HAP-1 (cell line): Measurements from ENCODE around the gene PRPF6.

Experiments
- DNase-seq, 2 experiments: peaks; one replicate each; pipeline ENCODE4 v3.0.0-alpha.2; 2016 to 2020; ENCODE audit warnings: low spot score in 2 of 2
- H3K27me3 ChIP-seq: fragments of 250-450 bp; sonication (Bioruptor Pico); 2 replicates; pipeline ENCODE4 v1.5.1; 2020; ENCODE audit warnings: low read depth, mild to moderate bottlenecking, moderate library complexity
- H3K36me3 ChIP-seq: fragments of 250-450 bp; sonication (Bioruptor Pico); replicated peaks from 2 replicates; pipeline ENCODE4 v1.5.1; 2020; ENCODE audit warnings: mild to moderate bottlenecking
- H3K4me1 ChIP-seq: fragments of 250-450 bp; sonication (Bioruptor Pico); 2 replicates; pipeline ENCODE4 v1.5.1; 2020; ENCODE audit warnings: mild to moderate bottlenecking
- H3K4me3 ChIP-seq: fragments of 250-450 bp; sonication (Bioruptor Pico); 2 replicates; pipeline ENCODE4 v1.5.1; 2020; ENCODE audit warnings: mild to moderate bottlenecking, moderate library complexity
- H3K9me3 ChIP-seq: fragments of 250-450 bp; sonication (Bioruptor Pico); 2 replicates; pipeline ENCODE4 v1.5.1; 2020; ENCODE audit warnings: mild to moderate bottlenecking, moderate library complexity
- in situ Hi-C: fragments of 300-500 bp; cut with MboI; formaldehyde crosslinking; loops from 3 replicates; pipeline ENCODE4 v1.14.3; 2020; ENCODE audit warnings: low sequenced_read_pairs, inconsistent platforms, mixed read lengths

PRPF6 gene

DNA sequence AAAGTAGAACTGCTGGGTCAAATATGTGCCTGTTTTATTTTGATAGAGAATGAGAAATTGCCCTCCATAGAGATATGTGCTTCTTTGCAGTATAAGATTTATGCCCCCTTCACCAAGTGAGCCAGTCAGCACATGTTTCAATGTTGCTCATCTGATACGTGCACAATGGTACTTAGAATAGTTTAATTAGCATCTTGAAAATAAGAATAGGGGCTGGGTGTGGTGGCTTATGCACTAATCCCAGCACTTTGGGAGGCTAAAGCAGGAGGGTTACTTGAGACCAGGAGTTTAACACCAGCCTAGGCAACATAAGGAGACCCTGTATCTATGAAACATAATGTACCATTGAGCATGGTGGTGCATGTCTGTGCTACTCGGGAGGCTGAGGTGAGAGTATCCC is 34.7 kb downstream of the PRPF6 start:
- no peaks in the 10 kb centered on the region for H3K27me3 ChIP-seq
- no peaks in the 10 kb centered on the region for H3K9me3 ChIP-seq
- in situ Hi-C loops, result no loop called here
- DNase-seq, result peak; percentile 50 to 75
- no peak overlapping the region for H3K4me3 ChIP-seq
- H3K36me3 ChIP-seq, result peaks cover 61% of the 10 kb centered on the region
- peaks cover 5% of the 10 kb centered on the region; the same call in 1 of the 2 replicates for H3K4me1 ChIP-seq

DNA sequence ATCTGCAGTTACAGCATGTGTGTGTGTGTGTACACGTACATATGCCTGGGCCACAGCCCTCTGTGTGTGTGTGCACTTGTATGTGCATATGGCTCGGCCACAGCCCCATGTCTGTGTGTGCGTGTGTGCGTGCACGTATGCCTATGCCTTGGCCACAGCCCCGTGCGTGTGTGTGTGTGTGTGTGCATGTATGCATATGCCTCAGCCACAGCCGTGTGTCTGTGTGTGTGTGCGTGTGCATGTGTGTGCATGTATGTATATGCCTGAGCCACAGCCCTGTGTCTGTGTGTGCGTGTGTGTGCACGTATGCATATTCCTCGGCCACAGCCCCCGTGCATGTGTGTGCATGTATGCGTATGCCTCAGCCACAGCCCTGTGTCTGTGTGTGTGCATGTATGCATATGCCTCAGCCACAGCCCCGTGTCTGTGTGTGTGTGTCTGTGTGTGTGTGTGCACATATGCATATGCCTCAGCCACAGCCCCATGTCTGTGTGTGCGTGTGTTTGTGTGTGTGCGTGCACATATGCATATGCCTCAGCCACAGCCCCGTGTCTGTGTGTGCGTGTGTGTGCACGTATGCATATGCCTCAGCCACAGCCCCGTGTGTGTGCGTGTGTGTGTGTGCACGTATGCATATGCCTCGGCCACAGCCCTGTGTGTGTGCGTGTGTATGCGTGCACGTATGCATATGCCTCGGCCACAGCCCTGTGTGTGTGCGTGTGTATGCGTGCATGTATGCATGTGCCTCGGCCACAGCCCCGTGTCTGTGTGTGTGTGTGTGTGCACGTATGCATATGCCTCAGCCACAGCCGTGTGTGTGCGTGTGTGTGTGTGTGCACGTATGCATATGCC is 40.4 kb downstream of the PRPF6 start:
- H3K9me3 ChIP-seq, result no peaks in the 10 kb centered on the region
- no peak overlapping the region for H3K4me3 ChIP-seq
- no peak for DNase-seq
- in situ Hi-C loops, result no loop called here
- H3K36me3 ChIP-seq, result peaks cover 78% of the 10 kb centered on the region
- no peaks in the 10 kb centered on the region for H3K27me3 ChIP-seq
- H3K4me1 ChIP-seq, result no peaks in the 10 kb centered on the region

DNA sequence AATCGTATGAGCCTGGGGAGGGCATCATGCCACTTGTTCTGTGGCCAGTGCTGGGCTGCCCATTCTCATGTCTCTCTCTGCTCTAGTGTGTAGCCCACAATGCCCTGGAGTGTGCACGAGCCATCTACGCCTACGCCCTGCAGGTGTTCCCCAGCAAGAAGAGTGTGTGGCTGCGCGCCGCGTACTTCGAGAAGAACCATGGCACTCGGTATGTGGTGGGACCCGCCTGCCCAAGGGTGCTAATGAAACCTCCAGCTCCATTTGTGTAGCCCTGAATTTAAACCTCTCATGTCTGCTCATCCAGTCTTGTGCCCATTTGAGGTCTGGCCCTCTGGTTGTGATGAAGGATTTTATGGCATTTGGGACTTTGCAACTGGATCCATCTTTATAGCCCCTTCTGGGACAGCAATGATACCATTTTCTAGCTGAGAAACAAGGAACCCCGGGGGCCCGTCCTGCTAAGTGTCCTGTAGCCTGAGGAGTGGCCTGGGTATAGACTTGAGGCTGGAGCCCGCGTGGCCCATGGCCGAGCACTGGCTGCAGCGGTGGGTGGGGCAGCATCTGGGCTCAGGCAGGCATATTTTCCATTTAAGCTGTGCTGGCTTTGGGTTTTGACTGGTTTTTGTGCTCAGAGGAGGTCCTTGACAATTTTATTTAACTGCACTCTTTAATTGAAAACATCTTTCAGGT is 41.9 kb downstream of the PRPF6 start:
- no peak for DNase-seq
- in situ Hi-C loops, result no loop called here

DNA sequence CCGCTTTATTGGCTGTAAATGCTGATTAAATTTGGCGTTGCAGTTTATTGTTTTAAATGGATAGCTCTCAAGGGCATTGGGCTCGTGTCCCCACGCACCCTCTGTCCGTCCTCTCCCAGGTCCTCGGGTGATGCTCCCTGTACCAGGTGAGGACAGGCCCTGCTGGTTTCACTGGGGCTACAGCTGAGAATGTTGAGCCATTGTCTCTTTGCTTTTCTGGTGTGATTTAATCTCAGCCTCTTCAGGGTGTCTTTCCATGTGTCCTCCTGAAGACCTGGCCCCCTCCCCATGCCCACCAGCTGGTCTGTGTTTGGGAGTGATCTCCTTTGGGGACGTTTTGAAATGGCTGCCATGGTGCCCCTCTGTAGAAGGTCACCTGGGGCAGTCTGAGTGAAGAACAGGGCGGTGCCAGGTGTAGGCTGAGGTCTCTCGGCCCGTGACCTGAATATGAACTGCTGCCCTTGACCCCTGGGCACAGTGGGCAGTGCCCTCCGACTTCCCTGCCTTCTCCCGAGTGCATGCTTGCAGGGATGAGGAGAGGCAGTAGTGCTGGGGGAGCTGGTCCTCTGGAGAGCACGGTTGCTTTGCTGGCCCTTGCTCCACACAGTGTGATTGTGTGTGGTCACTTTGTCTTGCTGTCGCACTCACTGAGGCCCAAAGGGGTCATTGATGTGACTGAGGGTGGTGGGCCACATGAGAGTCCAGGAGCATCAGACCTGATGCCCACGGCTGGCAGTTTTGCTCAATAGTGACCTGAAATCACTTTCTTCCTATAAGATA is 42.6 kb downstream of the PRPF6 start:
- Histone ChIP-seq H3K27me3 (no peaks in the 10 kb centered on the region), H3K36me3 (peaks cover 83% of the 10 kb centered on the region), H3K4me1 (no peaks in the 10 kb centered on the region), H3K4me3 (no peak overlapping the region), H3K9me3 (no peaks in the 10 kb centered on the region)
- DNase-seq, result no peak
- in situ Hi-C loops, result no loop called here

More for the DNA sequence above, 41.9 kb downstream of the PRPF6 start:
- no peak overlapping the region for H3K4me3 ChIP-seq
- no peaks in the 10 kb centered on the region for H3K27me3 ChIP-seq
- peaks cover 82% of the 10 kb centered on the region for H3K36me3 ChIP-seq
- no peaks in the 10 kb centered on the region for H3K4me1 ChIP-seq
- H3K9me3 ChIP-seq, result no peaks in the 10 kb centered on the region

DNA sequence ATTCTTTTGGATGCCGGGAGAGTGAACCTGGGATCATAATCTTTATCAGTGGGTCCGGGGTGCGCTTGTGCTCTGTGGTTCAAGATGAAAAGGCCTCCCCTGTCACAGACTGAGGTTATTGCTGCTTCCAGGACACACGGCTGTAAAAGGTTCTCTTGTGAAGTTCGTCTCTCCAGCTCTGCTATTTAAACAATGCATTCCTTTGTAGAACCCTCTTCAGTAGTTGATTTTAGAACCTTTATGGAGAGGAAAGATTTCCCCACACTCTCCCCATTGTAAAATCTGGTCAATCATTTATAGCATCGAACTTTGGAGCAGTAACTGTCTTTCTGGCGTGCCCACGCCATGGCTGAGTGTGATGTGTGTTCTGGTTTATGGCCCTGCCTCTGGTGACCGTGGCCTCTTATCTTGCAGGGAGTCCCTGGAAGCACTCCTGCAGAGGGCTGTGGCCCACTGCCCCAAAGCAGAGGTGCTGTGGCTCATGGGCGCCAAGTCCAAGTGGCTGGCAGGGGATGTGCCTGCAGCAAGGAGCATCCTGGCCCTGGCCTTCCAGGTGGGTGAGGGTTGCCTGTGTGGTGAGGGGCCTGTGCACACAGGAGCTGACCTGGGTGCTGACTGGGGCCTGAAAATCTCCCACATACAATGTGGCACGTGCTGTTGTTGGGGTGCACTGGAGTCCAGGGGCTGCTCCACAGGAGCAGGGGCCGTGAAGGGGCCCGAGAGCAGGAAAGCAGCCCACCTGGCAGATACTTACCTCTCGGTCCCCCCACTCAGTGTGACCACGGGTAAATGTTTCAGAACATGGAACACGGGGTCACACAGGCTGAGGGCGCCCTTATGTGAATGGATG is 43.4 kb downstream of the PRPF6 start:
- no peak for DNase-seq
- in situ Hi-C loops, result no loop called here
- peaks cover 84% of the 10 kb centered on the region for H3K36me3 ChIP-seq
- no peaks in the 10 kb centered on the region for H3K27me3 ChIP-seq
- no peaks in the 10 kb centered on the region for H3K9me3 ChIP-seq
- no peak overlapping the region for H3K4me3 ChIP-seq
- H3K4me1 ChIP-seq, result no peaks in the 10 kb centered on the region

DNA sequence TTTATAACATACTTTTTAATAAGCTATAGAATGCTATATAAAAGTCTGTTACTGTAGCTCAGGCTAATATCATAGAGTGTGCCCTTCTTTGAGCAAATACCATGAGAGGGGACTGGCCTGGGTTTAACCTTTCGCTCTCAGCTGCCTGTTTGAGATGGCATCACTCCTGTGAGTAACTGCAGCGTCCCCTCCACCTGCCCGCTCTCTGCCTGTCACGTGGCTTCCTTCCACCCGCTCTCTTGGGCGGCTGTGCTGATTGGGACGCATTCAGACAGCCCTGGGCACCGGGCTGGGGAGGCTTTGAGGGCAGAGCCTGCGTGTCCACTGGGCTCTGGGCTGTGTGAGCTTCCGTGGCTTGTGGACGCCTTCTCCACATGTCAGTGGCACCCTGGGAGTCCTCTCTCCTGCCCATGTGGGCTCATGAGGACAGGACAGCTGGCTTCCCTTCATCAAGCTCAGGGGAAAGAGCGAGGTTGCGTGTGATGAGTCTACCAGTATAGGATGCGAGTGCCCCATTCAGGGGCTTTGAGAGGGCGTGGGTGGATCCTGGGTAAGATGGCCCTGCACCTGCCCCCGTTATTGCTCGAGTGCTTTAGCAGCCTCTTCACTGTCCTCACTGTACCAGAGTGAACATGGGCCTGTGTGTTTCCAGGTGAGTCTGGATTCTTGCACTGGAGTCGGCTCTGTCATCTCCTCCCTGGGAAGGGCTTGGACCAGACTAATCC is 44.3 kb downstream of the PRPF6 start:
- Histone ChIP-seq H3K4me1 (no peaks in the 10 kb centered on the region), H3K4me3 (no peak overlapping the region), H3K36me3 (peaks cover 83% of the 10 kb centered on the region), H3K27me3 (no peaks in the 10 kb centered on the region), H3K9me3 (no peaks in the 10 kb centered on the region)
- no peak for DNase-seq
- in situ Hi-C loops, result no loop called here

DNA sequence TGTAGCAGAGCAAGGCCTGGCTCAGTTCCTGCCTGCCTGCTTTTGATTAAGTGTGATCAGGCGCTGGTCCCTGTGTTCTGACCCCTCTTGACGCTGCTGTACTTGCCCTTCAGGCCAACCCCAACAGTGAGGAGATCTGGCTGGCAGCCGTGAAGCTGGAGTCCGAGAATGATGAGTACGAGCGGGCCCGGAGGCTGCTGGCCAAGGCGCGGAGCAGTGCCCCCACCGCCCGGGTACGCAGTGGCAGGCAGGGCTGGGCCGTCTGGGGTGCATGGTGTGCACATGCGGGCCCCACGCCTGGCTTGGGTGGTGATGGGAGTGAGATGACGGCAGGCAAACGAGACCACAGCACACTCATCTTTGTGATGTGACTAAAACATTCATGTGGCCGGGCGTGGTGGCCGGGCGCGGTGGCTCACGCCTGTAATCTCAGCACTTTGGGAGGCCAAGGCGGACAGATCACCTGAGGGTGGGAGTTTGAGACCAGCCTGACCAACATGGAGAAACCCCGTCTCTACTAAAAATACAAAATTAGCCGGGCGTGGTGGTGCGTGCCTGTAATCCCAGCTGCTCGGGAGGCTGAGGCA is 45.0 kb downstream of the PRPF6 start:
- Histone ChIP-seq H3K4me3 (no peak overlapping the region), H3K9me3 (no peaks in the 10 kb centered on the region), H3K36me3 (peaks cover 85% of the 10 kb centered on the region), H3K4me1 (no peaks in the 10 kb centered on the region), H3K27me3 (no peaks in the 10 kb centered on the region)
- DNase-seq, result no peak
- in situ Hi-C loops, result no loop called here

DNA sequence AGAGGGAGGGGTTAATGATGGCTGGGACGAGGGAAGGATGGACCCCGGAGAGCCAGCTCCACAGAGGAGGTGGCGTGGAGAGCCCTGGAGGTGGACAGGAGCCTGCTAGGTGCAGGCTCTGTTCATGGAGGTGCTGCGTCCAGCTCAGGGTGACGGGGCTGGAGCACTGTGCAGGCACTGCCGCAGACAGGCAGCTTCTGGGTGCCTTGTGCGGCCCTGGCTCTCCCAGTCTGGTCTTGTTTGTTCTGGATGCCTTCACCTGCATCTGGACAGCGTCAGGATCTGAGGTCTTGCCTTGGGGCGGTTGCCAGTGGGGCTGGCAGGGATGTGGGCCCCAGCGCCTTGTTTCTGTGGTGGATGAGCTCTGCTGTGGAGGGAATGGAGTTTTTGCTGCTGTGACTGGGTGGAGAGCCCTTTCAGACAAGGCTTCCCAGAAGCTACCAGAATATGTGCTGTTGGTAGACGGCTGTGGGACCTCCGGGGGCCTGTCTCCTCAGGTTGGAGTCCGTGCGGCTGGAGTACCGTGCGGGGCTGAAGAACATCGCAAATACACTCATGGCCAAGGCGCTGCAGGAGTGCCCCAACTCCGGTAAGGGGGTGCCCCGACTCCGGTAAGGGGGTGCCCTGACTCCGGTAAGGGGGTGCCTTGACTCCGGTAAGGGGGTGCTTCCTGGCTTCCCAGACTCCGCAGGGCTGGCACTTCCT is 47.2 kb downstream of the PRPF6 start:
- no peaks in the 10 kb centered on the region for H3K27me3 ChIP-seq
- DNase-seq, result no peak
- H3K4me3 ChIP-seq, result no peak overlapping the region
- no peaks in the 10 kb centered on the region for H3K4me1 ChIP-seq
- in situ Hi-C loops, result no loop called here
- H3K36me3 ChIP-seq, result peaks cover 74% of the 10 kb centered on the region
- no peaks in the 10 kb centered on the region for H3K9me3 ChIP-seq

DNA sequence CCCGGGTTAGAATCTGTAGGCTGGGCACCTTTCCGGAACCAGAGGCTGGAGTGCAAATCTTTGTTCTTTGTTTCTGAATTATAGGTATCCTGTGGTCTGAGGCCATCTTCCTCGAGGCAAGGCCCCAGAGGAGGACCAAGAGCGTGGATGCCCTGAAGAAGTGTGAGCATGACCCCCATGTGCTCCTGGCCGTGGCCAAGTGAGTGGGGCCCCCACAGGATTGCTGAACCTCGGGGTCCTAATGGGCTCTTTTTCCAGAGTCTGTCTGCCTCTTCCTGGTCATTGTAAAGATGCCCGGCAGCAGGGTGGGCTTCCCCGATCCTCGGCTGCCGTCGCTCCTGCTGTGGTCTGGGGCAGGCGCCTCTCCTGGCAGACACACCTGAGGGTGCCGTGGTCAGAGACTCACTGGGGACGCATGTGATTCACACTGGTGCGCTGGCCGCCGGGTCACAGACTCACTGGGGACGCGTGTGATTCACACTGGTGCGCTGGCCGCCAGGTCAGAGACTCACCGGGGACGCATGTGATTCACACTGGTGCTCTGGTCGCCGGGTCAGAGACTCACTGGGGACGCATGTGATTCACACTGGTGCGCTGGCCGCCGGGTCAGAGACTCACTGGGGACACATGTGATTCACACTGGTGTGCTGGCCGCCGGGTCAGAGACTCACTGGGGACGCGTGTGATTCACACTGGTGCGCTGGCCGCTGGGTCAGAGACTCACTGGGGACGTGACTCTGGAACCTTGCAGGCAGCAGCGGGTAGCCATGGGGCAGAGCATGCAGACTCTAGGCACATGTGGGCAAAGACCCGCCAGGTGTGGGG is 48.6 kb downstream of the PRPF6 start:
- peaks cover 66% of the 10 kb centered on the region for H3K36me3 ChIP-seq
- H3K9me3 ChIP-seq, result no peaks in the 10 kb centered on the region

DNA sequence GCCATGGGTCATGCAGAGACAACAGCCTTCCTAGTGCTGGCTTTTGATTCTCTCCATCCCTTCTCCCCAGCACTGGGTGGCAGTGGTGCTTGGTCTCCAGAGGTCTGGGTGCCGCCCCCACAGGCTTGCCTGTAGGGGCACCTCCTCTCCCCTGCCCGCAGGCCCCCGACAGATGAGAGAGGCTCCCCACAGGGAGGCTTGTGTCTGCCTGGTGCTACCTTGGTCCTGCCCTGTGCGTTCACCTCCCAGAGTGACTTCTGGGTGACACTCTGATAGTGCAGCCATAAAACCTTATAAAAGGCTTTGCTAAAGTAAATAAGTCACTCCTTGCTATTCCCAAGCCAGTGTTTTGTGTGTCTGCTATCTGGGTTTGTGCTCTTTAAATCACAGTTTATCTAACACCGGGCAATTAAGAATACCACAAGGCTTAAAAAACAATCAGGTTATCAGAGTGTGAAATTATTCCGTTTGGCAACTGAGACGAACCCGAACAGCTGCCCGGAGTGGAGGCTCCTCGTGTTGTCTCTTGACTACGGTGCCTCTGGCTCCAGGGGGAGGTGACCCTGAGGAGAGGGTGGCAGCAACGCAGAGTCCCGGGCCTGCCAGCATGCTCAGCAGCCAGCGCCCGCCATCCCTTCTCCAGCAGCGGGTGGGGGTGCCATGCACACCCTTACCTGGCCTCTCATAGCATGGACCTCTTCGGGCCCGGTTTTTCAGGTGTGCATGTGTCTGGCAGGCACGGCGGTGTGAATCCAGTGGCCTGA is 49.6 kb downstream of the PRPF6 start:
- peaks cover 55% of the 10 kb centered on the region for H3K36me3 ChIP-seq
- no peak overlapping the region for H3K4me3 ChIP-seq
- H3K27me3 ChIP-seq, result no peaks in the 10 kb centered on the region
- DNase-seq, result no peak
- no peaks in the 10 kb centered on the region for H3K4me1 ChIP-seq
- H3K9me3 ChIP-seq, result no peaks in the 10 kb centered on the region
- in situ Hi-C loops, result no loop called here

More for the DNA sequence above, 48.6 kb downstream of the PRPF6 start:
- H3K27me3 ChIP-seq, result no peaks in the 10 kb centered on the region
- H3K4me1 ChIP-seq, result no peaks in the 10 kb centered on the region
- no peak overlapping the region for H3K4me3 ChIP-seq
- no peak for DNase-seq
- in situ Hi-C loops, result no loop called here

DNA sequence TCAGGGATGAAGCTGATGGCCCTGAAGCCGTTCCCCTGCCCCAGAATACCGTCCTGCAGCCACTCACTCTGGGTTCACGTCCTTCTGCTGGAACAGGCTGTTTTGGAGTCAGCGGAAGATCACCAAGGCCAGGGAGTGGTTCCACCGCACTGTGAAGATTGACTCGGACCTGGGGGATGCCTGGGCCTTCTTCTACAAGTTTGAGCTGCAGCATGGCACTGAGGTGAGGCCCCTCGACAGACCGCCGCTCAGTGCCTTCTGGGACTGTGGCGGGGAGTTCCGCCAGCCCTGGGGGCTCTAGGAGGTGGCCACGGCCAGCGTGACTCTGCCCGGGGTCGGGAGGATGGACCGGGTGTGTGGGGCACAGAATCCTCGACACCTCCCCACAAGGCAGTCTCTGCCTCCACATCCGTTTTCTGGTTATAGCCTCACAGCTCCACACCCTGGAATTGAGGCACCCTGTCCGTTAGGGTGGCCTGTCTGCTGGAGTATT is 50.9 kb downstream of the PRPF6 start:
- no peak overlapping the region for H3K4me3 ChIP-seq
- peaks cover 42% of the 10 kb centered on the region for H3K36me3 ChIP-seq
- no peaks in the 10 kb centered on the region for H3K27me3 ChIP-seq
- no peaks in the 10 kb centered on the region for H3K4me1 ChIP-seq
- in situ Hi-C loops, result no loop called here
- DNase-seq, result no peak
- H3K9me3 ChIP-seq, result no peaks in the 10 kb centered on the region
